Bronchial epithelial cell (primary cell): ENCODE measurements around the gene TMEM179. TPM values are rescaled to one million over a fixed set of nuclear protein-coding genes. Genes with fewer than 3 reads are reported as not detected.

Source experiments
- DNase-seq: peaks from one replicate; pipeline ENCODE4 v3.0.0-alpha.2; 2010; ENCODE audit warnings: low read depth
- FAIRE-seq: peaks from 2 replicates; lab custom pipeline; 2011; peaks lifted over from hg19 to GRCh38; lab: Jason Lieb, UNC
- H3K27me3 ChIP-seq: 2 replicates; pipeline ENCODE4 v1.5.1; 2011; ENCODE audit warnings: low read length; ENCODE audit not compliant: control insufficient read depth, insufficient read depth
- H3K36me3 ChIP-seq: 2 replicates; pipeline ENCODE4 v1.5.1; 2011; ENCODE audit warnings: low read length; ENCODE audit not compliant: control insufficient read depth, insufficient read depth
- H3K4me3 ChIP-seq: 2 replicates; pipeline ENCODE4 v1.5.1; 2011; ENCODE audit warnings: mild to moderate bottlenecking, low read depth, low read length, control low read depth
- total RNA-seq: library from RNA; depleted of rRNA; stranded (reverse); fragments of >200 nt; gene quantifications from 2 replicates; pipeline ENCODE4 v1.2.1, GENCODE V29; 2014
- TF ChIP-seq, protein P1 (sequence below): IDR thresholded peaks from 2 replicates; pipeline ENCODE4 v1.5.1; 2011; ENCODE audit warnings: mild to moderate bottlenecking, moderate library complexity, low read length, control low read depth, inconsistent platforms; ENCODE audit not compliant: insufficient read depth, severe bottlenecking

Gene TMEM179
- total RNA-seq, 1 donor from 2014 or later: not detected

DNA sequence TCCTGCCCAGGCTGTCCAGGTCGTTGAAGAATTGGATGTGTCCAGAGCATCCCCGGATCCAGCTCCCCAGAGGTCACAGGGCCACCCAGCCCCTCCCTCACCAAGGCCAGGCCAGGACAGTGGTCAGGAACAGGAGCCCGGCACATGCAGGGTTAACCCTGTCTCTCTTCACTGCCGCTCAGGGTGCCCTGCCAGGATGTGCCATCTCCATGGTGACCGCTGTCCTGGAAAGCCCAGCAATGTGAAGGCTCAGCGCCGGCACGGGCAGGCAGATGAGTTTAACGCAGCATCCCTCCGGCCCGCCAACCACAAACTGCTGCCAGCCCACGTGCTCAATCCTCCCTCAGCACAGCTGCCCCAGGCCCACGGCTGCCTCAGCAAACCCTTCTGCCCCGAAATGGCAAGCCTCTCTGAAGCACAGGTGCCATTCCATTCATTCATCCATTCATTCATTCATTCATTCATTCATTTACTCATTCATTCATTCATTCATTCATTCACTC lies 4.4 kb downstream of the TMEM179 start:
- Histone ChIP-seq H3K27me3 (peaks cover 8% of the 10 kb centered on the region), H3K4me3 (no peak overlapping the region), H3K36me3 (no peaks in the 10 kb centered on the region)
- DNase-seq (no peak), FAIRE-seq (no peak)
- TF ChIP-seq, protein P1, sequence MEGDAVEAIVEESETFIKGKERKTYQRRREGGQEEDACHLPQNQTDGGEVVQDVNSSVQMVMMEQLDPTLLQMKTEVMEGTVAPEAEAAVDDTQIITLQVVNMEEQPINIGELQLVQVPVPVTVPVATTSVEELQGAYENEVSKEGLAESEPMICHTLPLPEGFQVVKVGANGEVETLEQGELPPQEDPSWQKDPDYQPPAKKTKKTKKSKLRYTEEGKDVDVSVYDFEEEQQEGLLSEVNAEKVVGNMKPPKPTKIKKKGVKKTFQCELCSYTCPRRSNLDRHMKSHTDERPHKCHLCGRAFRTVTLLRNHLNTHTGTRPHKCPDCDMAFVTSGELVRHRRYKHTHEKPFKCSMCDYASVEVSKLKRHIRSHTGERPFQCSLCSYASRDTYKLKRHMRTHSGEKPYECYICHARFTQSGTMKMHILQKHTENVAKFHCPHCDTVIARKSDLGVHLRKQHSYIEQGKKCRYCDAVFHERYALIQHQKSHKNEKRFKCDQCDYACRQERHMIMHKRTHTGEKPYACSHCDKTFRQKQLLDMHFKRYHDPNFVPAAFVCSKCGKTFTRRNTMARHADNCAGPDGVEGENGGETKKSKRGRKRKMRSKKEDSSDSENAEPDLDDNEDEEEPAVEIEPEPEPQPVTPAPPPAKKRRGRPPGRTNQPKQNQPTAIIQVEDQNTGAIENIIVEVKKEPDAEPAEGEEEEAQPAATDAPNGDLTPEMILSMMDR: no peak

DNA sequence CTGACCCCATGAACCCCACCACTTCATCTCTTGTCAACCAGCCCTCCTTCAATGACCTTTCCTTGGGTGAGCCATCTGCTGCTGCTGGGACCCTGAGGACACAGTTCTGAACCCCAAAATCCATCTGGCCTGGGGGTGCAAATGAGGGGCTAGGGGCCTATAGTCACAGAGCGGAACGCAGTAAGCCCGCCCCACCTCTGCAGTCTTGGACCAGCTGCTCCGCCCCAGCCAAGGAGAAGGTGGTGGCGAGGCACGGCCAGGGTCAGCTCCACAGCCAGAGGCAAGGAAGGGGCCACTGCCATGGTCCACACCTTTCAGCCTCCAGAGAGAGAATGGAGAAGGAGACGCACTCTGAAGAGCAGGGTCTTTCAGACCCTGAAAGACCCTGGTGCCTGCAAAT lies 5.1 kb downstream of the TMEM179 start:
- DNase-seq: no peak
- no peak for FAIRE-seq
- Histone ChIP-seq H3K4me3 (no peak overlapping the region), H3K27me3 (peaks cover 8% of the 10 kb centered on the region), H3K36me3 (no peaks in the 10 kb centered on the region)
- TF ChIP-seq, protein P1: no peak

DNA sequence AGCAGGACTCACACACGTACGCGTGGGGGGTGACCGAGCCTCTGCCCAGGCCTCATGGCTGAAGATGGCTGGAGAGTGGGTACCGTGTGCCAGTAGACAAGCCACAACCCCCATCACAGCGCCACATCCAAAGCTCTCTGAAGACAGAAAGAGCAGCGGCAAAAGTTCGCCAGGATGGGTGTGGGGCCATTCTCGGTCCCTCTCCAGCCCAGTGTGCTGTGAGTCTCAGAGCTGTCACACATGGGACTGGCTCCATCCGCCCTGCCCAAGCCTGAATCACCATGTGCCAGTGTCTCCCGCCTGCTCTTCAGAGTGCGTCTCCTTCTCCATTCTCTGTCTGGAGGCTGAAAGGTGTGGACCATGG lies 5.7 kb downstream of the TMEM179 start:
- no peaks in the 10 kb centered on the region for H3K36me3 ChIP-seq
- no peak overlapping the region for H3K4me3 ChIP-seq
- H3K27me3 ChIP-seq: peaks cover 3% of the 10 kb centered on the region
- no peak for FAIRE-seq
- no peak for DNase-seq
- TF ChIP-seq, protein P1: no peak

DNA sequence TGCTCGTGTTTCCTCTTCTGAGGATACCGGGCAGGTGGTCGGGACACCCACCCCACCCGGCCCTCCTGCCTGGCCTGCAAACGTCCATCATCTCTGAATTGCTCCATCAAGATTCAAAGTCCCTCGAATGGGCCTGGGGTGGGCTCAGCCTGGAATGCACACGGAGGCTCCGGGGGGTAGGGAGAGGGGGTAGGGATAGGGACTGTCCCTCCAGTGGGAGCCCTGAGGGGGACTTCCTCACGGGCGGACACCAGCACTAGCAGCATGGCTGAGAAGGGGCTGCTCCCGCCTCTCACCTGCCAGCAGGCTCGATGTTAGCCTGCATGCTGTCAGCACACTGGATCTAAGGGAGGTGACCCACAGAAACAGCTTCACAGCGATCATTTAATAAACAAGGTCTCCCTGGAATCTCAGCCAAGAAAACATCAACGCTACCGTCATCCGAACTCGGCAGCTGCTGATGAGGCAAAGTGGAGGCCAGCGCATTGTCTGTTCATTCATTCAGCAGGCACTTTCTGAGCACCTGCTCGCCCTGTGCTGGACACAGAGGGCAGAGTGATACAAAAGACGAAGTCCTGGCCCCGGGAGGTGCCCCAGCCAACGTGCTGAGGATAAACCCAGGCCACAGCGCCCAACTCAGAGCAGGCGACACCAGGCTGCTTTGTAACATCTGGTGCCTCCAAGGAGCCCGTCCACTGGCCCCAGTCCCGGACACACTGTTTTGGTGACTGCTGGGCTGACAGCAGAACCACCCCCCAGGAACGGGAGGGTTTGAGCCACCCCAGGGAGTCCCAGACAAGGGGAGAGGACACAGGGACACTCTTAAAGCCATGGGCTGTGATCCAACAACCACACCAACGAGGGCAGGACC lies 6.3 kb downstream of the TMEM179 start:
- DNase-seq: no peak
- no peak overlapping the region for H3K4me3 ChIP-seq
- H3K27me3 ChIP-seq: no peaks in the 10 kb centered on the region
- H3K36me3 ChIP-seq: no peaks in the 10 kb centered on the region
- FAIRE-seq: peak; percentile 52
- TF ChIP-seq, protein P1: no peak

DNA sequence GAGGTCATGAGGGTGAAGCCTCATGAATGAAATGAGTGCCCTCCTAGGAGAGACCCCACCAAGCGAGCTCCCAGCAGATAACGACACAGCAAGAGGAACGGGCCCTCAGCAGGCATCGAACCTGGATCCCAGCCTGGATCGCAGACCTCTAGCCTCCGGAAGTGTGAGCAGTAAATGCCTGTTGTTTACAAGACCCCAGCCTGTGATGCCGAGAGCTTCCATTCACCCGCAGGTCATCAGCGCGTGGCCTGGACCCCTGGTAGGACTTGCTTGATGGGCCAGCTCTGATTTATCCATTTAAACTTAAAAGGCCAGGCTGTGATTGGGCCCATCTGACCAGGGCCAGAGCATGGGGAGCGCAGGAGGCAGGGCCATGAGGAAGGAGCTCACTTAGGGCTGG lies 7.0 kb downstream of the TMEM179 start:
- H3K27me3 ChIP-seq: no peaks in the 10 kb centered on the region
- FAIRE-seq: no peak
- no peak overlapping the region for H3K4me3 ChIP-seq
- H3K36me3 ChIP-seq: no peaks in the 10 kb centered on the region
- no peak for DNase-seq
- TF ChIP-seq, protein P1: no peak
